ENCODE results near the gene SH3BP5L.

DNA sequence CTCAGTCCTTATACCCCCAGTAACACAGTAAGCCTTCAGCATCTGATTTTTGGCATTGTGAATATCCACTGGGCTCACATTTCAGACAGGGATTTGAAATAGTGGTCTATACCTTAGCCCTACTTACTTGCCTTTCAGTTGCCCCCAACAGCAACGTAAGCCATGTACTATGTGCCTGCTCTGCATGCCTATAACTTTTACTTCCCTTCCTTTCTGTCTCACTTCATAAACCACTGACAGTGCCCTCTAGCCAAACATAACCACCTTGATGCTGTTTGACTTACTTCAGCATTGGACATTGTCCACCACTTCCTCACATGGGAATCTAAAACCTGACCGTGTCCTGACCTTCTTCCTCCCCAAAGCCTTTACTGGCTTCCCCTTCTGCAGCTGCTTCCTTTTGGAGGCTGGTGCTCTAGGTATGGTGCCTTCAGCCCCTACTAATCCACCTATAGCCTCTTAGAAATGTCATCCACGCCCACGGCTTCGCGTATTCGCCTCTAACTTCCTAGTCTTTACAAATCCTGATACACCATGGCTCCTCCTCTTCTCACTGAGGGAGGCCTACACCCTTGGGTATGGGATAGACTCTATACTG is 8.7 kb upstream of the SH3BP5L start:
- no peak for TF ChIP-seq POLR2AphosphoS5 (IDR thresholded peaks at IDR 0.05)
- TF ChIP-seq POLR2A (IDR thresholded peaks at IDR 0.05): no peak

Measured in suprapubic skin (tissue), 4 donors.